ENCODE measurements around the gene FRS3. TPM values are rescaled to one million over a fixed set of nuclear protein-coding genes. Genes with fewer than 3 reads are reported as not detected.

The FRS3 gene
- total and polyA plus RNA-seq, 9 of the 15 experiments (the other 6 are each of a cell fraction or from before 2014, with no cell fraction given), result 0.03 to 3.7 (median 1.6) TPM

DNA sequence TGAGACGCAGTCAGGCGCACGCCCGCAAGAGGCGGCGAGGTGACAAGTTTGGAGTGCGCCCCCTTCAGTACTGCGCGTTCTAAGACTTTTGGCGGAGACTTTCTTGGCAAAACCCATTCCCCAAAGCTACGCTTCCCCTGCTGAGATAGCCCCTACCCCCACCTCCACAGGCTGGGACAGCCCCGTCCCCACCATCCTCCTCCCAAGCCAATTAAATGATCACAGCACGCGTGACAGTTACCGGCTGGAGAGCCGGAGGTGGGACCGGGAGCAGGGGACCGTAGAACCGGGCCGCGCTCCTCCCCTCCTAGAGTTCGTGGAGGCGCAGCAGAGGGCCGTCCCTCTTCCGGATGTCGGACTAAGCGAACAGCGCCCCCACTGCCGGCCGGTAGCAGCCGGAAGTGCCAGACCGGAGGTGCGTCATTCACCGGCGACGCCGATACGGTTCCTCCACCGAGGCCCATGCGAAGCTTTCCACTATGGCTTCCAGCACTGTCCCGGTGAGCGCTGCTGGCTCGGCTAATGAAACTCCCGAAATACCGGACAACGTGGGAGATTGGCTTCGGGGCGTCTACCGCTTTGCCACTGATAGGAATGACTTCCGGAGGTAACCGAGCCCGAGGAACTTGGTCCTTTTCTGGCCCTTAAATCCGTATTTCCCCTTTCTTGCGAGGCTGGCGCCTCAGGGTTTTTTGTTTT lies 7.7 kb upstream of the FRS3 start, which contains the start of gene TOMM6 (continued):
- TF ChIP-seq ZNF518B (CRISPR knock-in tag; IDR thresholded peaks at IDR 0.05) (no peak), POLR2B (IDR thresholded peaks at IDR 0.05; ENCODE audit: low read depth, partially characterized antibody) (peak; percentile 93), PRMT5 (CRISPR knock-in tag; IDR thresholded peaks at IDR 0.05) (no peak), ZFX (CRISPR knock-in tag; IDR thresholded peaks at IDR 0.05) (peak; percentile 93), ZNF766 (CRISPR knock-in tag; conservative IDR thresholded peaks at IDR 0.05) (0 out of 2 replicates have a peak, but pooled peaks have one; percentile 44), ARID2 (IDR thresholded peaks at IDR 0.05) (no peak), FOXP1 (CRISPR knock-in tag; IDR thresholded peaks at IDR 0.05) (peak; percentile 38), MGA (IDR thresholded peaks at IDR 0.05) (peak; percentile 67; the same call in 1 of the 2 replicates), SETDB1 (IDR thresholded peaks at IDR 0.05; ENCODE audit: low read length) (no peak), ZNF165 (CRISPR knock-in tag; IDR thresholded peaks at IDR 0.05; ENCODE audit: borderline replicate concordance) (no peak), ATF4 (CRISPR knock-in tag; IDR thresholded peaks at IDR 0.05) (no peak), KLF13 (tag; IDR thresholded peaks at IDR 0.05; ENCODE audit: borderline replicate concordance, low read depth) (no peak; the same call in 1 of the 2 replicates)

Data from K562 (cell line).